Ishikawa (cell line): ENCODE measurements around the gene DPH1.

Experiments used
- TAF1 ChIP-seq: IDR thresholded peaks from 2 replicates; pipeline ENCODE4 v1.6.1; 2012; ENCODE audit warnings: low read depth, mild to moderate bottlenecking
- TEAD4 ChIP-seq: IDR thresholded peaks from 2 replicates; pipeline ENCODE4 v1.6.1; 2012
- TF ChIP-seq, protein P1 (sequence below): IDR thresholded peaks from 2 replicates; pipeline ENCODE4 v1.6.1; 2012

DNA sequence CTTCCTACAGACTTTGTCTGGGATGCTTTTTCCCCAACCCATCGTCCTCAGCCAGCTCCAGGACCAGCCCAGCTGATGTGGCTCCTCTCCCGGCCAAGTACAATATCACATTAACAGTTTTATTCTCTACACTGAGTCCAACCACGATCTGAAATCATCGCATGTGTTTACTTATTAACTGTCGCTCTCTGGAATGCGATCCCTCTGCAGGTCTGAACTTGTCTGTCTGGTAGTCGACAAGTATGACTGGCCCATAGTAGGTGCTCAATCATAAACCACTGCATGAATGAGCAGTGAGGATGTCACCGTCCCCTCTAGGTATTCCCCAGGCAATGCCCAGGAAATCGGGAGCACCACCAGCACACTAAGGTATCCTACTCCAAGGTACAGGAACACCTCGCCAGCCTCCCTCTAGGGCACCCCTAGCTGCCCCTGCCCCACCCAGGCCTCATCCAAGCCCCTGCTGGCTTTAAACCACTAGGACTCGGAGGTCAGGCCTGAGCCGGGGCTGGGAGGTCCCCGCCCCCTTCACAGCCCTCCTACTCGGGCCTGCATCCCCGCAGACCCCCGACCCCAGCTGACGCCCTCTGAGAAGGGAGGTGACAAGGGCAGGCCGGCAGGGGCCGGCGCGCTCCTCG lies 32.5 kb upstream of the DPH1 start:
- TF ChIP-seq TAF1: no peak
- TF ChIP-seq, protein P1, sequence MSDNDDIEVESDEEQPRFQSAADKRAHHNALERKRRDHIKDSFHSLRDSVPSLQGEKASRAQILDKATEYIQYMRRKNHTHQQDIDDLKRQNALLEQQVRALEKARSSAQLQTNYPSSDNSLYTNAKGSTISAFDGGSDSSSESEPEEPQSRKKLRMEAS: no peak
- TF ChIP-seq TEAD4: no peak
